Right cardiac atrium (tissue), 5 donors: ENCODE measurements around the gene ZG16B. TPM values are rescaled to one million over a fixed set of nuclear protein-coding genes. Genes with fewer than 3 reads are reported as not detected.

Source experiments
- ATAC-seq, 2 donors: fragments of 200-7000 bp; cut with Tn5 transposase; one replicate each; pipeline versions ENCODE4 v1.8.0 to v1.9.1; 2020; ENCODE audit warnings: moderate library complexity in 2 of 2, mild to moderate bottlenecking in 1 of 2
- DNase-seq, 3 donors: peaks; one replicate each; pipeline ENCODE4 v3.0.0-alpha.2; 2020
- H3K27ac ChIP-seq: one replicate; pipeline ENCODE4 v1.5.1; 2013; ENCODE audit warnings: mild to moderate bottlenecking, low read length, control low read depth, moderate library complexity
- H3K27me3 ChIP-seq: one replicate; pipeline ENCODE4 v1.6.1; 2013; ENCODE audit not compliant: control insufficient read depth, insufficient read depth
- H3K4me1 ChIP-seq: one replicate; pipeline ENCODE4 v1.6.1; 2013; ENCODE audit warnings: low read length; ENCODE audit not compliant: control insufficient read depth, insufficient read depth
- H3K4me3 ChIP-seq: one replicate; pipeline ENCODE4 v1.5.1; 2013; ENCODE audit warnings: low read length, control low read depth
- H3K9me3 ChIP-seq: one replicate; pipeline ENCODE4 v1.6.1; 2013; ENCODE audit warnings: low read length; ENCODE audit not compliant: control insufficient read depth
- WGBS: extraction: QIAGEN DNeasy Blood & Tissue Kit; methylation state at CpG from one replicate; pipeline ENCODE4 v1.1.7; 2013; 5-methylcytosine and 5-hydroxymethylcytosine counted together
- intact Hi-C, 4 donors: fragments of 100-400 bp; cut with DNase I; formaldehyde crosslinking; loops; one replicate each; pipeline versions ENCODE4 v1.11.0 to v1.14.0; 2022 to 2023
- polyA plus RNA-seq: library from polyadenylated mRNA; stranded (reverse); fragments of 200-250 nt; gene quantifications from one replicate; pipeline ENCODE4 v1.2.3, GENCODE V29; 2013
- total RNA-seq, 4 donors: library from RNA; stranded (reverse); fragmentation: NEBNext Ultra II Directional; extraction: Animal tissue kit (Norgen Biotek cat#: 25700); gene quantifications; one replicate each; pipeline ENCODE4 v1.2.1, GENCODE V29; 2021
- donor health status: healthy with polysubstance abuse.
- donor health status: DM: no; HTN: yes; CAD: no.
- donor health status: DM: no; HTN: no; CAD: no.
- donor health status: DM: no; HTN: yes; CAD: no; lungs with severe emphysema.
- donor health status: DM: yes; HTN: yes; CAD: no.

Gene ZG16B
- total and polyA plus RNA-seq, 5 donors: 0.35 to 0.64 (median 0.51) TPM; not detected in 2

DNA sequence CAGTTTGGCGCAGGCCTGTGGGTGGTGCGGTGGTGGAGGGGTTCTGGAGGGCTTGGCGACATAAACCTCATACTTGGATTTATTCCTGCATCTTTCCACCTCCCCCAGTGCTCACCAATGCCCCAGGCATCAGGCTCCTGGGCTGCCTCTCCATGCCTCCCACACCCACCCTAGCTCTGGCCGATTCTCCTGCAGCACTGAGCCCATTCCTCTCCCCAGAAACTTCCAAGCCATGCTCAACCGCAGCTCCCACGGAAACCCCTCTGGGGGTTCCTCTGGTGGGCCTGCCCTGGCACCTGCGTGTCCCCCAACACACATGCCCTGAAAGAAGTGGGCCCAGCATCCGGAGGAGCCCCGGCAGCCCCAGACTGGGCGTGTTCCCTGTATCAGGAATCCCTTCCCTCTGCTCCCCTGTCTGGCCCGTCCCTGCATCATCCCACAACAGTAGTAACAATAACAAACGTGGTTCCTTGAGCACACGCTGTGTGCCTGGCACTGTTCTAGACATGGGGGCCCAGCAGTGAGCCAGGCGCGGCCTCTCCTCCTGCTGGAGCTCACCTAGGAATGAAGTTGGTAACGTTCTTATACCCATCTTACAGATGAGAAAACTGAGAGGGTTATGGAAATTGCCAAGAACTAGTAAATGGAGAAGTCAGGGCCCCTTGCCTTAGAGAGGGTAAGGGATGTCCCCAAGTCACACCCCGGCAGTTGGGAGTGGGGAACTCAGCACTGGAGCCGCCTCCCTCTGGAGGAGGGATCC, 10.7 kb upstream of the ZG16B start:
- H3K27ac ChIP-seq: no peak overlapping the region
- H3K4me1 ChIP-seq: no peaks in the 10 kb centered on the region
- no peak for DNase-seq
- no peaks in the 10 kb centered on the region for H3K9me3 ChIP-seq
- intact Hi-C loops: no loop called here
- no peak overlapping the region for H3K4me3 ChIP-seq
- 84% methylated on average over 18 of the region's 18 CpGs for WGBS
- no peak for ATAC-seq
- H3K27me3 ChIP-seq: no peaks in the 10 kb centered on the region

DNA sequence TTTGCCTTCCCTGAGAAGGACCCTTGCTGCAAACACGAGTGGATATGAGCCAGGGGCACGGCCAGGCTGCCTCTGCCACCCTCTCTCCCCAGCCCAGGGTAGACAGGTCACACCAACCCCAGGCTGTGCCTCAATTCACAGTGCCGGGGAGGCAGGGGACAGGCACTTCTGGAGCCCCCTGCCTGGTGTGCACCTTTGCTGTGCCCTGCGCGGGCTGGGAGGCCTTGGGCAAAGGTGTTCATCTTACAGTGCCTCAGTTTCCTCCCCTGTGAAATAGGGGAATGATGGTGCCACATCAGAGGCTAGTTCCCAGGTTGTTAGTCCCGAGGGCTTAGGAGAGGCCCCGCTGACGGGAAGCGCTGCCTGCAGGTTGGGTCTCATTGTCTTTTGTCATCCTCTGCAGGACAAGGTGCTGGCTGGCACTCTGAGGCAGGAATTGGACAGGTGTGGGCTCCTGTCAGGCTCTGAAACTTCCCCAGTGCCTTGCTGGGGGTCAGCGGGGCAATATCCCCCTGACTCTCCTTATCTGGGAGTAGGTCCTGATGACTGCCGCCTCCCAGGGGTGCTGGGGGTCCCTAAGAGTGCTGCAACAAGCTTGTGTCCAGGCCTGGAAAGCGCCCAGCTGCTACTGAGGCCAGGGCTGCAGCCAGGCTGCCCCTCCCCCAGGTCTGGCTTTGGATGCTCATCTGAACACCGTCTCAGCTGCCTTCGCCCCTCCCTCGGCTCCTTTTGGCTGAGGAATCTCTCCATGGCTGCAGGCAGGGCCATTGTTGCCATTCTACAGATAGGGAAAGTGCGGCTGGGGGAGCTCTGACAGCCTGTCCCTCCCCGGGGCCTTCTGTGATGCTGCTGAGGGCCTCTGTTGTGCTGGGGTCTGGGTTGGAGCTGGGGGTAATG, 9.9 kb upstream of the ZG16B start:
- WGBS: 62% methylated on average over 17 of the region's 17 CpGs
- ATAC-seq (no peak), DNase-seq (no peak)
- intact Hi-C loops: no loop called here
- Histone ChIP-seq H3K27me3 (no peaks in the 10 kb centered on the region), H3K4me1 (no peaks in the 10 kb centered on the region), H3K4me3 (no peak overlapping the region), H3K9me3 (no peaks in the 10 kb centered on the region), H3K27ac (no peak overlapping the region)

DNA sequence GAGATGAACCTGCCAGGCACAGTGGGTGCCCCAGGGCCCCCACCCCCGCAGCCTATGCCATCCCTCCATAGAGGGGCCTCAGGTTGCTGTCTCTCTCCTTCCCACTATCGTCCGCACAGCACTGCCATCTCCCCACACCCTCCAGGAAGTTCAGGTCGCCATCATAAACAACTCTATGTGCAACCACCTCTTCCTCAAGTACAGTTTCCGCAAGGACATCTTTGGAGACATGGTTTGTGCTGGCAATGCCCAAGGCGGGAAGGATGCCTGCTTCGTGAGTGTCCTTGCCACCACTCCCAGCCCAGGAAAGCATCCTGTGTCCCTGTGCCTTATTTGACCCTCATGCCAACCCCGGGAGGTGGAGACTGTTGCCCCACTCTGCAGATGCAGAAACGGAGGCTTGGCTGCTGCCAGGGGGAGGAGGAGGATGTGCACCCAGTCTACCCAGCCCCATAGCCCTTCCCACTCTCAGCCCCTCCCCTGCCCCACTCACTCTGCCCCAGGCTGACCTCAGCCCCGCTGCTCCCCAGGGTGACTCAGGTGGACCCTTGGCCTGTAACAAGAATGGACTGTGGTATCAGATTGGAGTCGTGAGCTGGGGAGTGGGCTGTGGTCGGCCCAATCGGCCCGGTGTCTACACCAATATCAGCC, 9.1 kb upstream of the ZG16B start:
- Histone ChIP-seq H3K4me1 (no peaks in the 10 kb centered on the region), H3K9me3 (no peaks in the 10 kb centered on the region), H3K27me3 (no peaks in the 10 kb centered on the region), H3K4me3 (no peak overlapping the region), H3K27ac (no peak overlapping the region)
- WGBS: 65% methylated on average over 14 of the region's 14 CpGs
- peak in 1 of 2 donors; percentile 11 for ATAC-seq
- intact Hi-C loops: no loop called here
- DNase-seq: no peak

- Histone ChIP-seq H3K9me3 (no peaks in the 10 kb centered on the region), H3K4me3 (no peak overlapping the region), H3K4me1 (no peaks in the 10 kb centered on the region), H3K27me3 (no peaks in the 10 kb centered on the region), H3K27ac (no peak overlapping the region)
- intact Hi-C loops: no loop called here
- DNase-seq: no peak
- 79% methylated on average over 9 of the region's 9 CpGs for WGBS
- ATAC-seq: no peak
Observed at GRCh38 chr16:2821487-2822157, 8.5 kb upstream of the ZG16B start.

DNA sequence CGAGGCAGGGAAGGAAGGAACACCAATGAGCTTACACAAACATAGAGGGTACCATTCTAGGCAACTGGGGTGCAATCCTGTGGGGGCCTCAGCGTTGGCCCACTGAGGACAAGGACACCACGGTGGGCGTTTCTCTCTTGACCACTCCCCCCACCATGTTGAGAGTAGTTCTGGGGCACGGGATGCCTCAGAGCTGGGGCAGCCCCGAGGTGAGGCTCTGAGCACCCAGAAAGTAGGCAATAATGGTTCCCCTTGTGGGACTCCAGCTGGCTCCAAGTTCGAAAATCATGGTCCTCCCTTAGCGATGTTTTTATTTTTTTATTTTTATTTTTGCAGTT, 8.0 kb upstream of the ZG16B start:
- ATAC-seq: no peak
- no peaks in the 10 kb centered on the region for H3K27me3 ChIP-seq
- H3K9me3 ChIP-seq: no peaks in the 10 kb centered on the region
- H3K4me1 ChIP-seq: no peaks in the 10 kb centered on the region
- WGBS: 70% methylated on average over 8 of the region's 8 CpGs
- intact Hi-C loops: no loop called here
- no peak overlapping the region for H3K27ac ChIP-seq
- H3K4me3 ChIP-seq: no peak overlapping the region
- no peak for DNase-seq

GRCh38 chr16:2822496-2822895, 7.6 kb upstream of the ZG16B start:
- no peak overlapping the region for H3K4me3 ChIP-seq
- no peaks in the 10 kb centered on the region for H3K27me3 ChIP-seq
- H3K4me1 ChIP-seq: no peaks in the 10 kb centered on the region
- 60% methylated on average over 4 of the region's 4 CpGs for WGBS
- intact Hi-C loops: no loop called here
- ATAC-seq (no peak), DNase-seq (no peak)
- H3K9me3 ChIP-seq: no peaks in the 10 kb centered on the region
- no peak overlapping the region for H3K27ac ChIP-seq

DNA sequence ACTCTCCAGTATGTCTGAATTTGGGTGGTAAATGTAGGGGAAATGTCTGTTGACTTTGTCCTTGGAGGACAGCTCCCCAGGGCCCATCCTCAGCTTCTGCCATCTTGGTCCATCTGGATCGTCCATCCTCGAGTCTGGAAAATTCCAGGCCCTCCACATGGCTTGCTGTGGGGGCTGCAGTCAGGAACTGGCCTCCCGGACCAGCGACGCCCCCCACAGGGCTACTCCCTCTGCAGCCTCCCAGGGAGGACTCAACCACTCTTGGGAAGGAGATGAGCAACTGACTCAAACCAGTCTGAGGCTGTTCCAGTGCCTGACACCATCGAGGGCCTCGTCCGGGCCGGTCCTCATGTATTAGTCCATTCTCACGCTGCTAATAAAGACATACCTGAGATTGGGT, 5.5 kb upstream of the ZG16B start:
- no peak for DNase-seq
- ATAC-seq: no peak
- H3K4me3 ChIP-seq: no peak overlapping the region
- no peaks in the 10 kb centered on the region for H3K9me3 ChIP-seq
- no peak overlapping the region for H3K27ac ChIP-seq
- no peaks in the 10 kb centered on the region for H3K27me3 ChIP-seq
- 75% methylated on average over 10 of the region's 10 CpGs for WGBS
- H3K4me1 ChIP-seq: no peaks in the 10 kb centered on the region
- intact Hi-C loops: no loop called here

- Histone ChIP-seq H3K27ac (no peak overlapping the region), H3K27me3 (no peaks in the 10 kb centered on the region), H3K9me3 (no peaks in the 10 kb centered on the region), H3K4me3 (no peak overlapping the region), H3K4me1 (no peaks in the 10 kb centered on the region)
- intact Hi-C loops: no loop called here
- ATAC-seq (no peak), DNase-seq (no peak)
- WGBS: 78% methylated on average over 26 of the region's 26 CpGs
Observed at GRCh38 chr16:2825049-2825742, 4.9 kb upstream of the ZG16B start.

DNA sequence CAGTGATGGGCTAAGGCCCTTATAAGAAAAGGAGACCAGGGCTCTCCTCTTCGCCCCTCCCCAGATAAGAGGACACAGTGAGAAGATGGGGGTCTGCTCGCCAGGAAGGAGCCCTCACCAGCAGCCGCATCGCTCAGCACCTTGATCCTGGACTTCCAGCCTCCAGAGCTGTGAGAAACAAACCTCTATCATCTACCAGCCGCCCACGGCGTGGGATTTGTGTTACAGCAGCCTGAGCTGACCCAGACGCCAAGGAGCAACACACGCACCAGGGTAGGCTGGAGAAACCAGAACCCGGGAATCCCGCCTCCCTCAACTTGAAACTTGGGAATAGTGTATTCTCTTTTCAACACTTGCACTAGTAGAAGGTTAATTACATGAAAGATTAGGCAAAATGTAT, 4.2 kb upstream of the ZG16B start:
- Histone ChIP-seq H3K4me1 (no peaks in the 10 kb centered on the region), H3K9me3 (no peaks in the 10 kb centered on the region), H3K27me3 (no peaks in the 10 kb centered on the region), H3K4me3 (no peak overlapping the region), H3K27ac (no peak overlapping the region)
- 72% methylated on average over 11 of the region's 11 CpGs for WGBS
- intact Hi-C loops: no loop called here
- no peak for DNase-seq
- ATAC-seq: no peak

- ATAC-seq: no peak
- intact Hi-C loops: no loop called here
- Histone ChIP-seq H3K4me1 (no peaks in the 10 kb centered on the region), H3K27ac (no peak overlapping the region), H3K27me3 (no peaks in the 10 kb centered on the region), H3K9me3 (no peaks in the 10 kb centered on the region), H3K4me3 (no peak overlapping the region)
- 68% methylated on average over 19 of the region's 19 CpGs for WGBS
- no peak for DNase-seq
Observed at GRCh38 chr16:2826591-2827373, 3.3 kb upstream of the ZG16B start.
